Activated naive CD8-positive, alpha-beta T cell treated with anti-CD3 and anti-CD28 coated beads, Interleukin-2, amount 10 ng/mL, durations not matched to agents 7 days and 5 days (primary cell): Measurements from ENCODE around the gene BDKRB1. TPM values are rescaled to one million over a fixed set of nuclear protein-coding genes. Genes with fewer than 3 reads are reported as not detected.

Experiments used
- ATAC-seq: fragments of 150-1000 bp; cut with Tn5 transposase; one replicate; pipeline ENCODE4 v1.10.0; 2021; ENCODE audit warnings: low read depth, moderate library complexity
- POLR2A ChIA-PET: fragments of 350-600 bp; sonication (Branson Sonifier 250); formaldehyde crosslinking; loops from one replicate; lab custom pipeline; 2021; ENCODE audit warnings: antibody characterized with exemption; lab: Charles Lee
- DNase-seq: peaks from one replicate; pipeline ENCODE4 v3.0.0; 2021
- H3K27ac Mint-ChIP-seq: one replicate; pipeline ENCODE4 v1.8.0; 2022; ENCODE audit warnings: mild to moderate bottlenecking, mixed read lengths
- H3K27me3 Mint-ChIP-seq: one replicate; pipeline ENCODE4 v1.8.0; 2022; ENCODE audit warnings: mild to moderate bottlenecking, moderate library complexity, mixed read lengths
- H3K36me3 Mint-ChIP-seq: one replicate; pipeline ENCODE4 v1.8.0; 2021; ENCODE audit warnings: mild to moderate bottlenecking, mixed read lengths
- H3K4me1 Mint-ChIP-seq: one replicate; pipeline ENCODE4 v1.8.0; 2021; ENCODE audit warnings: mixed read lengths
- H3K4me3 Mint-ChIP-seq: one replicate; pipeline ENCODE4 v1.8.0; 2022; ENCODE audit warnings: mild to moderate bottlenecking, moderate library complexity, mixed read lengths
- H3K9me3 Mint-ChIP-seq: one replicate; pipeline ENCODE4 v1.8.0; 2021; ENCODE audit warnings: mixed read lengths
- total RNA-seq, 2 experiments: library from RNA; stranded (reverse); gene quantifications; one replicate each; pipeline ENCODE4 v1.2.3, GENCODE V29; 2021

The BDKRB1 gene
- total RNA-seq, 2 experiments from 2014 or later: not detected

DNA sequence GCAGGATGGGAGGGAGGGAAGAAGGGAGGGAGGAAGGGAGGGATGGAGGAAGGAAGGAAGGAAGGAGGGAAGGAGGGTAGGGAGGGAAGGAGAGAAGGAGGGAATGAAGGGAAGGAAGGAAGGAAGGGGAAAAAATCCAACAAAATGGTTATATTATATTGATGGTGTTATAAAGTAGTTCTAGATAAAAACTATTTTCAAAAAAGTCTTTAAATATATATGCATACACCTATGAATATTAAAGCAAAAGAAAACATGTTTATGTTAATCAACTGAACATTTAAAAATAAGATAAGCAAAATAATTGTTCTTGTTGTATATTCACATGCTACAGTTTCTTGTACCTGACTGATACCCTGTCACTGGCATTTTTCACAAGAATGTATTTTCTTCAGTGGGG lies 1.9 kb downstream of the BDKRB1 start:
- Mint-ChIP-seq H3K9me3 (no peaks in the 10 kb centered on the region), H3K27ac (no peak overlapping the region), H3K36me3 (no peaks in the 10 kb centered on the region), H3K4me3 (no peak overlapping the region), H3K4me1 (no peaks in the 10 kb centered on the region), H3K27me3 (peaks cover 24% of the 10 kb centered on the region)
- POLR2A ChIA-PET: interaction anchor here (0.6 kb wide), 1 partner anchor 209 kb away, joined by 3 read pairs; no protein-coding TSS in a partner anchor
- ATAC-seq: no peak
- no peak for DNase-seq

DNA sequence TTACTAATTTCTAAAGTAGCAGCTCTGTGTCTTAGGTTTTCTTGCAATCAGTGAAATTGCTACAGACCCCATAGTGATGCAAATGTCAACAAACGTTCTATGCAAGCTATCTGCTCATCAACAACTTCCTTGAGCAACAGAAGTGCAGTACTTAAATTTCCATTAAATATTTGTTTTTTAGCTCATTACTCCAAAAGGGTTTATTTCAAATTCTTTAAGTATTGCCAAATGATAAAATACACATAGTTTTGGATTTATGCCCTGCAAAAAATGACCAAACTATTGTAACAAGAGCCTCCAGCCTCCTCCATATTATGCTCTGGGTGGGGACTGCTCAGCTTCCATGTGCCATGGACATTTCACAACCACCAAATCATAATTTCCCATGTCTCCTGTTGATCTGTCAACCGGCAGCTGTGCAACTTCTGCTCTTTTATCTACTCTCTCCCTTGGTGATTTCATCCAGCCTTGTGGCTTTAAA lies 4.4 kb downstream of the BDKRB1 start:
- no peaks in the 10 kb centered on the region for H3K4me1 Mint-ChIP-seq
- POLR2A ChIA-PET: no interaction called here
- no peaks in the 10 kb centered on the region for H3K36me3 Mint-ChIP-seq
- H3K4me3 Mint-ChIP-seq: no peak overlapping the region
- H3K9me3 Mint-ChIP-seq: no peaks in the 10 kb centered on the region
- DNase-seq (no peak), ATAC-seq (no peak)
- H3K27ac Mint-ChIP-seq: no peak overlapping the region
- peaks cover 24% of the 10 kb centered on the region for H3K27me3 Mint-ChIP-seq

DNA sequence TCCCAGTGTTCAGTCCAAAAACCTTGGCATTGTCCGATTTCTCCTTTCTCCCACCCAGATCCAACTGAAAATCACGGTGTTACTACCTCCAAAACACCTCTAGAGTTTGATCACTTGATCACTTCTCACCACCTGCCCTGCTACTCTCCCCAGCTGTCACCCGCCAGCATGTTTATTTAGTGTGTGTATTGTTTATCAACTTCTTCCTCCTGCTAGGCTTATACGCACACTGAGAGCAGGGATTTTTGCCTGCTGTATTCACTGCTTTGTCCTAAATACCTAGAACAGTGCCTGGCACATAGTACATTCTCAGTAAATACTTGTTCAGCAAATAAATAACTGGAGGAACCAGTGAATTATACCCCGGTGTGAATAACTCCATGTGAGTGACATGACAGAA lies 5.0 kb downstream of the BDKRB1 start:
- Mint-ChIP-seq H3K27me3 (peaks cover 24% of the 10 kb centered on the region), H3K36me3 (no peaks in the 10 kb centered on the region), H3K27ac (no peak overlapping the region), H3K4me1 (no peaks in the 10 kb centered on the region), H3K9me3 (no peaks in the 10 kb centered on the region), H3K4me3 (no peak overlapping the region)
- DNase-seq: no peak
- POLR2A ChIA-PET: no interaction called here
- no peak for ATAC-seq

DNA sequence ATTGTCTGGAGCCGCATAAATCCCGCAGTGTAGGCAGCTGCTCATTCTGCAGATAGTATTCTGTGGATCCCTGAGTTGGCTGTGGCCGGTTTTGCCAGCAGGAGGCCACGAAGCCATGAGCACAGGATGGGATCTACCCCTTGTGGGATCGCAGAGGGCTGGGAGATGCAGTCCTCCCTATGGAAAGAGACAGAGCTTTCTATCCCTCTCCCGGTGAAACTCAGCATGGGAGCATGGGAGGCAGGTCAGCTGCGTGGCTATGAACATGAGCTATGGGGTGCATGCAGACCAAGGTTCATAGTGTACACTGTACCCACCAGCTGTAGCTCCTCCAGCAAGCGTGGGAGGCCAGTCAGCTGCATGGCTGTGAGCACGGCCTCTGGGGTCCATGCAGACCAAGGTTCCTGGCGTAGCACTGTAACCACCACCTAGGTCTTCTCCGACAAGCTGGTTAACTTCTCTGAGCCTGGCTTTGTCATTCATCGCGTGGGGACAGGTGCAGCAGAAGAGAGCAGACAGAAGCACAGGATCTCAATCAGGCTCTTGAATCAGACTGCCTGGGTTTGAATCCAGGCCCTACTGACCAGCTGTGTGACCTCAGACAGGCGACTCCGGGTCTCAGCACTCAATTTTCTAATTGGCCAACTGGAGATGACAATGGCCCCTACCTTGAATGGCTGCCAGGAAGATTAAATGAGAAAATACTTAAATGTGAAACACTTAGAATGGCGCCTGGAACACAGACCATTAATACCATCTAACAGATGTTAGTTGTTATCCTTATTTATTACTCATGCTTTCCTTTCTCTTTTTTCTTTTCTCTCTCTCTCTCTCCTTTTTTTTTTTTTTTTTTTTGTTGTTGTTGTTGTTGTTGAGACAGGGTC lies 6.0 kb downstream of the BDKRB1 start:
- Mint-ChIP-seq H3K27me3 (peaks cover 20% of the 10 kb centered on the region), H3K36me3 (no peaks in the 10 kb centered on the region), H3K4me1 (no peaks in the 10 kb centered on the region), H3K4me3 (no peak overlapping the region), H3K27ac (no peak overlapping the region), H3K9me3 (no peaks in the 10 kb centered on the region)
- POLR2A ChIA-PET: no interaction called here
- ATAC-seq: no peak
- DNase-seq: no peak

DNA sequence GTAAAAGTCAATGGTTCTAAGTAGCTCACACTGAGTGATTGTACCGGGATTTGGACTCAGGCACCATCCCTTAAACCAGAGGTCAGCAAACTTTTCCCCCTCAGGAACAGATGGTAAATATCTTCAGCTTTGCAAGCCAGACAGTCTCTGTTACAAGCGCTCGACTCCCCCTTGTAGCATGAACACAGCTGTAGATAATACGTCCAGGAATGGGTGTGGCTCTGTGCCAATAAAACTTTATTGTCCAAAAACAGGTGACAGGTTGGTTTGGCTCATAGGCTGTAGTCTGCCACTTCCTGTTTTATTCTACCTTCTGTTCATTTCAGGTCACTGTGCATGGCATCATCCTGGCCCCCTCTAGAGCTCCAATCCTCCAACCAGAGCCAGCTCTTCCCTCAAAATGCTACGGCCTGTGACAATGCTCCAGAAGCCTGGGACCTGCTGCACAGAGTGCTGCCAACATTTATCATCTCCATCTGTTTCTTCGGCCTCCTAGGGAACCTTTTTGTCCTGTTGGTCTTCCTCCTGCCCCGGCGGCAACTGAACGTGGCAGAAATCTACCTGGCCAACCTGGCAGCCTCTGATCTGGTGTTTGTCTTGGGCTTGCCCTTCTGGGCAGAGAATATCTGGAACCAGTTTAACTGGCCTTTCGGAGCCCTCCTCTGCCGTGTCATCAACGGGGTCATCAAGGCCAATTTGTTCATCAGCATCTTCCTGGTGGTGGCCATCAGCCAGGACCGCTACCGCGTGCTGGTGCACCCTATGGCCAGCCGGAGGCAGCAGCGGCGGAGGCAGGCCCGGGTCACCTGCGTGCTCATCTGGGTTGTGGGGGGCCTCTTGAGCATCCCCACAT lies 7.6 kb downstream of the BDKRB1 start:
- no peaks in the 10 kb centered on the region for H3K36me3 Mint-ChIP-seq
- no peak for DNase-seq
- no peak overlapping the region for H3K27ac Mint-ChIP-seq
- no peak overlapping the region for H3K4me3 Mint-ChIP-seq
- H3K27me3 Mint-ChIP-seq: peaks cover 14% of the 10 kb centered on the region
- H3K9me3 Mint-ChIP-seq: no peaks in the 10 kb centered on the region
- no peaks in the 10 kb centered on the region for H3K4me1 Mint-ChIP-seq
- no peak for ATAC-seq
- POLR2A ChIA-PET: no interaction called here

DNA sequence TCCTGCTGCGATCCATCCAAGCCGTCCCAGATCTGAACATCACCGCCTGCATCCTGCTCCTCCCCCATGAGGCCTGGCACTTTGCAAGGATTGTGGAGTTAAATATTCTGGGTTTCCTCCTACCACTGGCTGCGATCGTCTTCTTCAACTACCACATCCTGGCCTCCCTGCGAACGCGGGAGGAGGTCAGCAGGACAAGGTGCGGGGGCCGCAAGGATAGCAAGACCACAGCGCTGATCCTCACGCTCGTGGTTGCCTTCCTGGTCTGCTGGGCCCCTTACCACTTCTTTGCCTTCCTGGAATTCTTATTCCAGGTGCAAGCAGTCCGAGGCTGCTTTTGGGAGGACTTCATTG lies 8.2 kb downstream of the BDKRB1 start:
- H3K27me3 Mint-ChIP-seq: peaks cover 14% of the 10 kb centered on the region
- ATAC-seq (no peak), DNase-seq (no peak)
- no peaks in the 10 kb centered on the region for H3K4me1 Mint-ChIP-seq
- H3K9me3 Mint-ChIP-seq: no peaks in the 10 kb centered on the region
- H3K4me3 Mint-ChIP-seq: no peak overlapping the region
- H3K36me3 Mint-ChIP-seq: no peaks in the 10 kb centered on the region
- H3K27ac Mint-ChIP-seq: no peak overlapping the region
- POLR2A ChIA-PET: no interaction called here

DNA sequence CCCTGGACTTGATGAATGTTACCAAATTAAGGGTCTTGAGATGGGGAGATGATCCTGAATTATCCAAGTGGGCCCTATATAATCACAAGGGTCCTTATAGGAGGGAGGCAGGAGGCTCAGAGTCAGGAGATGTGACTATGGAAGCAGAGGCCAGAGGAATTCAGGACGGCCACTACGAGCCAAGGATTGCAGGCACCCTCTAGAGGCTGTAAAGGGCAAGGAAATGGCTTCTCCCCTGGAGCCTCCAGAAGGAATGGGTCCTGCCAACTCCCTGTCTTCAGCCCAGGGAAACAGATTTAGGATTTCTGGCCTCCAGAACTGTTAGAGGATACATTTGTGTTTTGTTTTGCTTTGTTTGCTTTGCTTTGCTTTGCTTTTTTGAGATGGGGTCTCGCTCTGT lies 8.8 kb downstream of the BDKRB1 start:
- POLR2A ChIA-PET: no interaction called here
- no peak overlapping the region for H3K27ac Mint-ChIP-seq
- ATAC-seq: no peak
- H3K36me3 Mint-ChIP-seq: no peaks in the 10 kb centered on the region
- H3K4me1 Mint-ChIP-seq: no peaks in the 10 kb centered on the region
- H3K27me3 Mint-ChIP-seq: peaks cover 14% of the 10 kb centered on the region
- no peak overlapping the region for H3K4me3 Mint-ChIP-seq
- DNase-seq: no peak
- no peaks in the 10 kb centered on the region for H3K9me3 Mint-ChIP-seq

DNA sequence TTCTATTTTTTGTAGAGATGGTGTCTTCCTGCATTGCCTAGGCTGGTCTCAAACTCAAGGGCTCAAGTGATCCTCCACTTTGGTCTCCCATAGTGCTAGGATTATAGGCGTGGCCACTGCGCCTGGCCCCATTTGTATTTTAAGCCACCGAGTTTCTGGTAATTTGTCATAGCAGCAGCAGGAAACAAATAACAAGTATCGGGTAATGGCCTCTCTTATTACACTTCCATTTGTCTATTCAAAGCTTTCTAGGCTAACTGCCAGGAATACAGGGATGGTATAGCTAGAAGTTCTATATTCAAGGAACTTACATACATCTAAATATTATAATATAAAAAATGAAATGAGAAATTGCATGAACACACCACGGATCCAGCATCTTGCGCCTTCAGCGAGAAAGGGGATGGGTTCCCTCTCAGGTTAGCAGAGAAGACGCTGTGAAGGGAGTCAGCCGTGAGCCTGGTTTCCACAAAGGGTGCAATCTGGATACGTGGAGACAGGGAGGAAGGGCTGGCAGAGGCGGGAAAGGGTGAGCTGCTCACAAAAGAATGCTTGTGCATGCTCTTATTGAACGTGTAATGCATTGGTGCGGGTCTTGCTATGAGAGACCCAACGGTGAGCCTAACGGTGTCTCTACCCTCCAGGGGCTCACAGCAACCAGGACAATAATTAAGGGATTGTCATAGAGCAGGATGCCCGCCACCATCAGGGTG lies 9.5 kb downstream of the BDKRB1 start:
- Mint-ChIP-seq H3K27ac (no peak overlapping the region), H3K9me3 (no peaks in the 10 kb centered on the region), H3K4me3 (no peak overlapping the region), H3K36me3 (no peaks in the 10 kb centered on the region), H3K27me3 (peaks cover 13% of the 10 kb centered on the region), H3K4me1 (no peaks in the 10 kb centered on the region)
- POLR2A ChIA-PET: no interaction called here
- DNase-seq (no peak), ATAC-seq (no peak)

DNA sequence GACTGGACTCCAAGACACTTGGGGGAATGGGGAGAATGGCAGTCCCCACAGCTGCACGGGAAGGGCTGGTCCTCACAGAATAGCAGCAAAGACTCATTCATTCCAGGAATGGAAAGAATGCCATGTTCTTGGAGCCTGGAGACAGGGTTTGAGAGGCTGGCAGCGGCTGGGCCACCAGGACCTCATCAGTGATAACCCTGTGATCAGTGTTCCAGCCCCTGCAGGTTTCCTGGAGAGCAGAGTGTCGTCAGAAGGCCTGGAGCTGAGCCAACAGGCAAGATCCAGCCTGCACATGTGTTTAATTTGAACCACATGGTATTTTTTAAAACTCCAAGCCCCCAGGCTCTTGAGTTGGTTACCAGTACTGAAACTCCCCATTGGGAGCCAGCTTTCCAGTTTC lies 11.3 kb downstream of the BDKRB1 start:
- H3K27ac Mint-ChIP-seq: no peak overlapping the region
- no peaks in the 10 kb centered on the region for H3K36me3 Mint-ChIP-seq
- H3K4me1 Mint-ChIP-seq: no peaks in the 10 kb centered on the region
- no peaks in the 10 kb centered on the region for H3K9me3 Mint-ChIP-seq
- DNase-seq: no peak
- H3K27me3 Mint-ChIP-seq: no peaks in the 10 kb centered on the region
- H3K4me3 Mint-ChIP-seq: no peak overlapping the region
- ATAC-seq: no peak
- POLR2A ChIA-PET: no interaction called here

DNA sequence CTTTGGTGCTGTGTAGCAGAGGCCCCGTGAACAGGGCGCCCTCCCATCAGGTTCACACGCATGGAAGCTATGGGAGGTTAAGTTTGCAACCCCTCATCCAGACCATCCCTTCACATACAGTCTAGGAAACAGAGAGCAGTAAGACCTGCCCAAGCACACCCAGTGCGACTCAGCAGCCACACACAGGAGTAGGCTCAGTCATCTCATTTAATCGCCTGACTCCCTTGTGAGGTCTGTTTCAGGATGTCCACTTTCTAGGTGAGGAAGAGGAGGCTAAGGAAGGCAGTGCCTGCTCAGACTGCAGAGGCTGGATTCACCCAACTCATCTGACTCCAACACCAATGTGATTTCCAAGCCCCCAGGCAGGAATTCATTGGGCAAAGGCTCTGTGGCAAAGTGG lies 11.9 kb downstream of the BDKRB1 start:
- Mint-ChIP-seq H3K27me3 (no peaks in the 10 kb centered on the region), H3K4me1 (no peaks in the 10 kb centered on the region), H3K4me3 (no peak overlapping the region), H3K36me3 (no peaks in the 10 kb centered on the region), H3K27ac (no peak overlapping the region), H3K9me3 (no peaks in the 10 kb centered on the region)
- POLR2A ChIA-PET: no interaction called here
- DNase-seq (no peak), ATAC-seq (no peak)

DNA sequence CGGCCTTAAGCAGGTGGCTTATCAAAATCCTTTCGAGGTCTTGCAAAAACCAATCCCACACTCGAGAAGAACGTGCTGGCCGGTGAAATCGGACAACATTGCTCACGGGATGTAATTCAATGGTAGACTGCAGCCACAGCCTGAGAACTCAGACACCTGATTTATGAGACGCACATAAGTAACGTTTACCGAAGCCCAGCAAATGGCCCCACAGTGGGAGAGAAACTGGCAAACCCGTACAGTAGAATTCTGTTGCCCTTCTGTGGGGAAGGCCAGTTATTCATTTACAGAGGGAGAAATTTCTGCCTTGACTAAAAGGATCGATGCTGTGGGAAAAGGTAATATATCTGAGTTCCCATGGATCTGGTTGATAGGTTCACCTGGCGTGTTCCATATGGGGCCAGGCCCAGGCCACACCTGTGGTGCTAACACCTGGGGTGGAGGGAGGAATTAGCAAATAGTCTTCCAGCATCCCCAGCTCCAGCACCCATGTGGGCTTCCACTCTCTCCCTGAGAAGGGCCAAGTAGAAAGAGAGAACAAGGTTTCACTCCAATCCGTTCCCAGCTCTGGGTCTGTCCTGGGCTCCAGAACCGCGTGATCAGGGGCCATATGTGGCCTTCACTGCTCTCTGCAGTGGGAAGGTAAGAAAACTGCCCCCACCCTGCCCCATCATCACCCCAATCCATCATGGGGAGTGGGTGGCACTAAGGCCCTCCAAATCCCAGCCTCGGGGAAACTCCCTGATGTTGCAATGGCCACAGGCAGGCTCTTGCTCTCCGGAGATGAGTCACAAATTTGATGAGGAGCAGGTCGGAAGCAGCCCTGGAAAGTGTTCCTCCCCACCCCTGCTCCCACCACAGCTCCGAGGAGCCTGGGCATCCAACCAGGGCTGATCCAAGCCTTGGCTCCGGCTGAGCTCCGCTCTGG lies 12.7 kb downstream of the BDKRB1 start:
- ATAC-seq (no peak), DNase-seq (no peak)
- Mint-ChIP-seq H3K27me3 (no peaks in the 10 kb centered on the region), H3K4me3 (no peak overlapping the region), H3K27ac (no peak overlapping the region), H3K9me3 (no peaks in the 10 kb centered on the region), H3K4me1 (no peaks in the 10 kb centered on the region), H3K36me3 (no peaks in the 10 kb centered on the region)
- POLR2A ChIA-PET: no interaction called here

DNA sequence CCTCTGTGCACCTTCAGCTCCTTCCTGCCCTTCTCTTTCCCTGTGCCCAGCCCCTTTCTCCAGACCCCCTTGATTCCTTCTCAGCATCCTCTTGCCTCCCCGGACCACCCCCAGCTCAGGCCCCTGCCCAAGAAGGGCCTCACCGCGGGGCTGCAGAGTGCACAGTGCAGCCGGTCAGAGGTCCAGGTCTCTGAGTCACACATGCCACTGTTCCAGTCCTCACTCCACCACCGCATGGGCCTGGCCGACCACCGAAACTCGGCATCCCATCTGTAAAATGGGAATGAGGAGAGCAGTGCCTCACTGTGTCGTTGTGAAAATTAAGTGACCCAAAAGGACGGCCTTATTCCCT lies 13.3 kb downstream of the BDKRB1 start:
- H3K4me3 Mint-ChIP-seq: no peak overlapping the region
- no peaks in the 10 kb centered on the region for H3K4me1 Mint-ChIP-seq
- ATAC-seq: no peak
- H3K9me3 Mint-ChIP-seq: no peaks in the 10 kb centered on the region
- H3K36me3 Mint-ChIP-seq: no peaks in the 10 kb centered on the region
- POLR2A ChIA-PET: no interaction called here
- no peaks in the 10 kb centered on the region for H3K27me3 Mint-ChIP-seq
- H3K27ac Mint-ChIP-seq: no peak overlapping the region
- DNase-seq: no peak
